NCI-H1417 treated with DMSO at 0.1 percent for 48 hours (cell line): ENCODE measurements around the gene AASS.

Experiments used
- DNase-seq: peaks from one replicate; lab custom pipeline; 2025; lab: John Stamatoyannopoulos, UW

The AASS gene

GRCh38 chr7:122038904-122039303, 105.1 kb downstream of the AASS start:
- no peak for DNase-seq

GRCh38 chr7:122038134-122038533, 105.9 kb downstream of the AASS start:
- DNase-seq = no peak

- no peak for DNase-seq
Measured at GRCh38 chr7:122035876-122036275, 108.2 kb downstream of the AASS start.

GRCh38 chr7:122033641-122034040, 110.4 kb downstream of the AASS start:
- no peak for DNase-seq

GRCh38 chr7:122027058-122027457, 117.0 kb downstream of the AASS start:
- no peak for DNase-seq
